HG03045 (cell line): ENCODE data around the gene ELOVL1.
"Not testable (repeated sequence)": the region's sequence is repeated elsewhere in the genome, so short reads cannot be mapped to it uniquely, and the experiment has no call there.

Experiments
- ATAC-seq: cut with Tn5 transposase; IDR thresholded peaks from one replicate; pipeline ENCODE4 v1.9.1; 2021; ENCODE audit warnings: mild to moderate bottlenecking, moderate library complexity; ENCODE audit not compliant: unreplicated experiment

Gene ELOVL1

GRCh38 chr1:43367904-43368645, at the start of gene ELOVL1:
Gene ELOVL1, minus strand, starts transcription at chr1:43368011. Its CDS starts 2,402 bp downstream, at chr1:43365609.
- ATAC-seq = peak; percentile 73

GRCh38 chr1:43415901-43416300, 48.1 kb upstream of the ELOVL1 start:
- no peak for ATAC-seq

GRCh38 chr1:43414634-43415223, 46.9 kb upstream of the ELOVL1 start:
- no peak for ATAC-seq

DNA sequence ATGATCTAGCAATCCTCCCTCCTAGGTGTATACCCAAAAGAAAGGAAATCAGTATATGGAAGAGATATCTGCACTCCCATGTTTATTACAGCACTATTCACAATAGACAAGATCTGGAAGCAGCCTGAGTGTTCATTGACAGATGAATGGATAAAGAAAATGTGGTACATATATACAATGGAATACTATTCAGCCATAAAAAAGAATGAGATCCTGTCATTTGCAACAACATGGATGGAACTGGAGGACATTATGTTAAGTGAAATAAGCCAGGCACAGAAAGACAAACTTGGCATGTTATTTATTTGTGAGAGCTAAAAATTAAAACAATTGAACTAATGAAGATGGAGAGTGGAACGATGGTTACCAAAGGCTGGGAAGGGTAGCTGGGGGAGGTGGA, 45.6 kb upstream of the ELOVL1 start:
- not testable (repeated sequence) for ATAC-seq

- no peak for ATAC-seq
These were observed 42.8 kb upstream of the ELOVL1 start for GRCh38 chr1:43410571-43410970.

GRCh38 chr1:43405876-43406234, 38.0 kb upstream of the ELOVL1 start:
- no peak for ATAC-seq

GRCh38 chr1:43405219-43405875, 37.5 kb upstream of the ELOVL1 start:
- no peak for ATAC-seq

DNA sequence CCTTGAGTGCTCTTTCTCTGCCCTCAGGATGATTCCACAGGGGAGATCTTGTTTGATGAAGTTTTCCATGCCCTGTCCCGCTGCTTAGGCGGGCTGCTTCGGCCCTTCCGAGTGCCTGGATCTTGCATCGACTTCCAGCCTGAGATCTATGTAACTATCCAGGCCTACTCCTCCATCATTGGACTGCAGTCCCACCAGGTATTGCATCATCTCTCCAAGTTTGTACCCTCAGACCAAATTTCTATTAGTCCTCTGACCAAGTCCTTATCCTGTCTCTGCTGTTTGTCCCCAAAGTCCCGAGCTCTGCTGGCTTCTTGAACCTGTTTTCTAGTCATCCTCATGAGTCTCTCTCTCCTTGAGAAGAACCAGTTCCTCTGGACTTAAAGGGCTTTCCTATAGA, 36.5 kb upstream of the ELOVL1 start:
- ATAC-seq = no peak

DNA sequence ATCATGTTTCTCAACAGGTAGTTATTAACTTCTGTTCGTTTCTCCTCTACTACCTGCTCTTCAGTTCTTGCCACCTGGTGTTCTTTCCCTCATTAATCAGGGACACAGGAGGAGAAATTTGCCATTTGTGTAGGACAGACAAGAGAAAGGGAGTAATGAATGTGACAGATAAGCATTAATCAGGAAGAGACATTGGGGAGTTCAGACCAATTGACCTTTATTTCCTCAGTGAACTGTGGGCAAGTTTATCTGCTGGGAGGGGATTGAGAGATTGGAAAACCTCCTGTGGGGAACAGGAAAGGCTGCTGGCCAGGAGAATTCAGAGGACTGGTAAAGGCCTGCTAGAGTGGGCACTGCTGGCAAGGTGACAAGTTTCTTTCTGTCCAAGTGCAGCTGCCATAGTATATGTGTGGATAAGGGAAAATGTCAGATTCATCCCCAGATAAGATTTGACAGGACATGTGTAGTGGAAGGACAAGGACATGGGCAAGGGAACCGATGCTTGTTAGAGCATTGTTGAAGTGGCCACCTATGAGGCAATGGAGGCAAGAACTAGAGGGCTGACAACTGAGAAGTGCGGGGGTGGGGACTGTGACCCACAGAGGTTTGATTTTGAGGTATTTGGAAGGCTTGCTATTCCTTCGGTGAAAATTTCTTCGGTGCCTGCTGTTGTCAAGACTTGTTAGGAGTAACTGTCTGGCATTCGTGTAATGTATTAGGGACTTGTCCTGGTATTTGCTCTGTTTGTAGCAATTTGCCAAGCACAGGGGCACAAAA, 34.5 kb upstream of the ELOVL1 start:
- ATAC-seq = no peak

DNA sequence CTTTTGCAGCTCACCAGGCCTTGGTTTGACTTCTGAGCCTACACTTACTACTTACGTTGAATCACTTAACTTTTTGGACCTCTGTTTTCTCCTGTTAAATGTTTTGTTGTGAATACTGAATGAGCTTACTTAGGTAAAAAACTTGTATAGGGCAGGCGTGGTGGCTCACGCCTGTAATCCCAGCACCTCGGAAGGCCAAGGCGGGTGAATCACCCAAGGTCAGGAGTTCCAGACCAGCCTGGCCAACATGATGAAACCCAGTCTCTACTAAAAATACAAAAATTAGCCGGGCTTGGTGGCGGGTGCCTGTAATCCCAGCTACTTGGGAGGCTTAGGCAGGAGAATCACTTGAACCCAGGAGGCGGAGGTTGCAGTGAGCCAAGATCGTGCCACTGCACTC, 32.6 kb upstream of the ELOVL1 start:
- ATAC-seq = not testable (repeated sequence)

DNA sequence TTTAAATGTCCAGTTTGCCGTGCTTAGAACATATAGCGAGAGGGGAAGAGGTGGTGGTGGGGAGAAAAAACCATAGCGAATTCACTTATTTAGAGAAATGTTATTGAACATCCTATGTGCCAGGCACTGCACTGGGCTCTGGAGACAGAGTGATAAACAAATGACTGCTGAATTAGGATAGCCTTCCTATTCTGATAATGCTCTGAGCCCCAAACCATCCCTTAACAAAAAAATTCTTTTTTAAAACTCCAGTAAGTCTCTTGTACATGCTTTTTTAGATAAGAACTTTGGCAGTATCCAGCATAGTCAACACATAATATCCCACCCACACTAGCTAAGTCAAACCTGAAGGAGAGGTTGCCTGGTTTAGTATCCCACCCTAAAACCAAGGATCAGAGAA, 30.4 kb upstream of the ELOVL1 start:
- ATAC-seq = no peak

- no peak for ATAC-seq
These were observed 28.2 kb upstream of the ELOVL1 start for GRCh38 chr1:43396059-43396458.

DNA sequence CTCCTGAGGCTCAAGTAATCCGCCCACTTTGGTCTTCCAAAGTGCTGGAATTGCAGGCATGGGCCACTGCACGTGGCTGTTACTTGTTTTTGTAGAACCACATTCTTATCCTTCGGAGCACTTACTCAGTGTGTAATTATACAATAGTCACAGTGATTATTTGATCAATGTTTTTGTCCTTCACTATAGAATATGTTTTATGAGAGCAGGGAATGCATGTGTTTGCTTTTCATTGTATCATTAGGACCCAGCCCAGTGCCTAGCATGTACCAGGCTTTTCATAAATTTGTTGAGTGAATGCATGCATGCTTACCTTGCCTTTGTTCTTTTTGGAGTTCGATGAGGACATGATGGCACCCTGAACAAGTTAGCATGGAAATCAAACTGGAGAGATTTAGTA, 27.7 kb upstream of the ELOVL1 start:
- ATAC-seq = no peak

DNA sequence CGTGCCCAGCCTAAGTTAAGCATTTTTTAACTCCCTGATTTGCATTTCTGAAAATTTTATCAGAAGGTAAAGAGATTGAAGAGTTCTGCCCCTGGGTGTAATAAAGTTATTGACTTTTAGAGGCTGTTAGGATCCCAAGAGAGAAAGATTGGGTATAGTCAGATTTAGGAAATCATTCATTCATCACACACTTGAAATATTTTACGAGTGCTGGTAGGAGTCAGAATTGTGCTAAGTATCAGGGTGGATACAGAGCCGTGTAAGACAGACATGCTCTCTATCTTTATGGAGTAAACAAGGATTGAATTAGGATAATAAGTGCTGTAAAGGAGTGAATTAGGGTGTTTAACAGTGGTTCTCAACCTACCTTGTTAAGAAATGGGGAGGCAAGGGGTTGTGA, 24.9 kb upstream of the ELOVL1 start:
- ATAC-seq = no peak

GRCh38 chr1:43389326-43390313, 21.8 kb upstream of the ELOVL1 start, which contains the start of the genes MED8 and SZT2:
Gene MED8, minus strand, starts transcription at chr1:43389800. Its CDS starts 36 bp downstream, at chr1:43389764.
Gene SZT2, plus strand, starts transcription at chr1:43389899. Its CDS starts 70 bp downstream, at chr1:43389969.
- ATAC-seq = peak; percentile 89

- ATAC-seq = no peak
These were observed 20.8 kb upstream of the ELOVL1 start for GRCh38 chr1:43388613-43389012.

GRCh38 chr1:43387976-43388599, 20.3 kb upstream of the ELOVL1 start:
- no peak for ATAC-seq

DNA sequence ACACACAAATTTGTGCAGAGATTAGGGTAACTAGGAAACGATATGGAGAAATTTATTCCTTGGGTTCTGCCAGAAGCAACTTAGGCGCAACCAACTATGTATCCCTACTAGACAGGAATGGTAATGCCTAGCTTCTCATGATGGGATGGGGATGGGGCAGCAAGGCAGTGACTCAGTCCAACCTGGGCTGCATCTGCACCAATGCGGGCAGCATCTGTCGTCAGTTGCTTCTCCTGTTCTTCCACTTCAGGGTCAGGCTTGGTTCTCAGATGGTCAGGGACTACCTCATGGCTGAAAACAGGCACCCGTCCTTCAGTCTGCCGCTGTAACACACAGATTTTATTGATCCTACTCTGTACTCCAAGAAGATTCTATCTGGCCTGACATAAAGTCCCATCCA, 18.9 kb upstream of the ELOVL1 start:
- no peak for ATAC-seq

- no peak for ATAC-seq
These were observed 15.6 kb upstream of the ELOVL1 start for GRCh38 chr1:43383449-43383848.
